ENCODE results near the gene BANP. TPM values are rescaled to one million over a fixed set of nuclear protein-coding genes. Genes with fewer than 3 reads are reported as not detected.

BANP gene
- total RNA-seq, 1 donor from 2014 or later: 20.6 TPM

GRCh38 chr16:87939562-87940423, 11.4 kb upstream of the BANP start:
- Histone ChIP-seq H3K36me3 (no peaks in the 10 kb centered on the region), H3K27ac (no peak overlapping the region), H3K27me3 (no peaks in the 10 kb centered on the region), H3K4me1 (no peaks in the 10 kb centered on the region), H3K9me3 (no peaks in the 10 kb centered on the region), H3K4me3 (no peak overlapping the region)
- ATAC-seq (no peak), DNase-seq (no peak)
- intact Hi-C loops (cut with DNase I): no loop called here
- TF ChIP-seq, protein P1, sequence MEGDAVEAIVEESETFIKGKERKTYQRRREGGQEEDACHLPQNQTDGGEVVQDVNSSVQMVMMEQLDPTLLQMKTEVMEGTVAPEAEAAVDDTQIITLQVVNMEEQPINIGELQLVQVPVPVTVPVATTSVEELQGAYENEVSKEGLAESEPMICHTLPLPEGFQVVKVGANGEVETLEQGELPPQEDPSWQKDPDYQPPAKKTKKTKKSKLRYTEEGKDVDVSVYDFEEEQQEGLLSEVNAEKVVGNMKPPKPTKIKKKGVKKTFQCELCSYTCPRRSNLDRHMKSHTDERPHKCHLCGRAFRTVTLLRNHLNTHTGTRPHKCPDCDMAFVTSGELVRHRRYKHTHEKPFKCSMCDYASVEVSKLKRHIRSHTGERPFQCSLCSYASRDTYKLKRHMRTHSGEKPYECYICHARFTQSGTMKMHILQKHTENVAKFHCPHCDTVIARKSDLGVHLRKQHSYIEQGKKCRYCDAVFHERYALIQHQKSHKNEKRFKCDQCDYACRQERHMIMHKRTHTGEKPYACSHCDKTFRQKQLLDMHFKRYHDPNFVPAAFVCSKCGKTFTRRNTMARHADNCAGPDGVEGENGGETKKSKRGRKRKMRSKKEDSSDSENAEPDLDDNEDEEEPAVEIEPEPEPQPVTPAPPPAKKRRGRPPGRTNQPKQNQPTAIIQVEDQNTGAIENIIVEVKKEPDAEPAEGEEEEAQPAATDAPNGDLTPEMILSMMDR (IDR thresholded peaks at IDR 0.05): no peak

DNA sequence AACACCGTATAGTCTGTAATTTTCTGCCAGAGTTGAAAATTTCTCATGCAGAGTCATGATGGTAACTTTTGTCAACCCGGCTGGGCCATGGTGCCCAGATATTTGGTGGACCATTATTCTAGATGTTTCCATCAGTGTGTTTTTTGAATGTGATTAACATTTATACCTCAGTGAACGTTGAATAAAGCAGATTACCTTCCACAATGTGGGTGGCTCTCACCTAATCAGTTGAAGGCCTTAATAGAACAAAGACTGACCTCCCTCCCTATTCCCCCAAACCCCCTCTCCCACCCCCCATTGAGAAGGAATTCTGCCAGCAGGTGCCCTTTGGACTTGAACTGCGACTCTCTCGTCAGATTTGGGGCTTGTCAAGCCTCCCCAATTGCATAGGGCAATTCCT, 8.6 kb upstream of the BANP start:
- no peak overlapping the region for H3K27ac ChIP-seq
- TF ChIP-seq, protein P1 (IDR thresholded peaks at IDR 0.05): no peak
- no peaks in the 10 kb centered on the region for H3K4me1 ChIP-seq
- ATAC-seq (no peak), DNase-seq (no peak)
- intact Hi-C loops (cut with DNase I): no loop called here
- no peaks in the 10 kb centered on the region for H3K36me3 ChIP-seq
- H3K27me3 ChIP-seq: no peaks in the 10 kb centered on the region
- H3K9me3 ChIP-seq: no peaks in the 10 kb centered on the region
- no peak overlapping the region for H3K4me3 ChIP-seq

GRCh38 chr16:87945351-87946042, 5.7 kb upstream of the BANP start:
- peak overlapping the region; percentile 56 for H3K27ac ChIP-seq
- ATAC-seq (peak; percentile 86), DNase-seq (peak; percentile 89)

GRCh38 chr16:87946596-87947347, 4.5 kb upstream of the BANP start:
- no peak for DNase-seq
- H3K4me3 ChIP-seq: no peak overlapping the region
- no peak for ATAC-seq
- H3K9me3 ChIP-seq: no peaks in the 10 kb centered on the region
- H3K36me3 ChIP-seq: no peaks in the 10 kb centered on the region
- no peaks in the 10 kb centered on the region for H3K27me3 ChIP-seq
- no peak overlapping the region for H3K27ac ChIP-seq
- intact Hi-C loops (cut with DNase I): no loop called here
- H3K4me1 ChIP-seq: no peaks in the 10 kb centered on the region
- TF ChIP-seq, protein P1 (IDR thresholded peaks at IDR 0.05): no peak

More at GRCh38 chr16:87945351-87946042, 5.7 kb upstream of the BANP start:
- intact Hi-C loops (cut with DNase I): no loop called here
- H3K9me3 ChIP-seq: no peaks in the 10 kb centered on the region
- TF ChIP-seq, protein P1 (IDR thresholded peaks at IDR 0.05): no peak
- no peaks in the 10 kb centered on the region for H3K36me3 ChIP-seq
- H3K4me1 ChIP-seq: no peaks in the 10 kb centered on the region
- peak overlapping the region; percentile 37 for H3K4me3 ChIP-seq
- no peaks in the 10 kb centered on the region for H3K27me3 ChIP-seq

GRCh38 chr16:87947356-87948118, 3.7 kb upstream of the BANP start:
- peak overlapping the region; percentile 72 for H3K27ac ChIP-seq

More at GRCh38 chr16:87947356-87948118, 3.7 kb upstream of the BANP start:
- TF ChIP-seq, protein P1 (IDR thresholded peaks at IDR 0.05): no peak
- DNase-seq (no peak), ATAC-seq (no peak)
- Histone ChIP-seq H3K4me1 (peaks cover 5% of the 10 kb centered on the region), H3K9me3 (no peaks in the 10 kb centered on the region), H3K4me3 (no peak overlapping the region), H3K27me3 (no peaks in the 10 kb centered on the region), H3K36me3 (no peaks in the 10 kb centered on the region)
- intact Hi-C loops (cut with DNase I): no loop called here
